ENCODE results near the gene CNIH2. TPM values are rescaled to one million over a fixed set of nuclear protein-coding genes. Genes with fewer than 3 reads are reported as not detected.

CNIH2 gene
- total and polyA plus RNA-seq, 8 donors = 0.81 to 5.2 (median 3.6) TPM

DNA sequence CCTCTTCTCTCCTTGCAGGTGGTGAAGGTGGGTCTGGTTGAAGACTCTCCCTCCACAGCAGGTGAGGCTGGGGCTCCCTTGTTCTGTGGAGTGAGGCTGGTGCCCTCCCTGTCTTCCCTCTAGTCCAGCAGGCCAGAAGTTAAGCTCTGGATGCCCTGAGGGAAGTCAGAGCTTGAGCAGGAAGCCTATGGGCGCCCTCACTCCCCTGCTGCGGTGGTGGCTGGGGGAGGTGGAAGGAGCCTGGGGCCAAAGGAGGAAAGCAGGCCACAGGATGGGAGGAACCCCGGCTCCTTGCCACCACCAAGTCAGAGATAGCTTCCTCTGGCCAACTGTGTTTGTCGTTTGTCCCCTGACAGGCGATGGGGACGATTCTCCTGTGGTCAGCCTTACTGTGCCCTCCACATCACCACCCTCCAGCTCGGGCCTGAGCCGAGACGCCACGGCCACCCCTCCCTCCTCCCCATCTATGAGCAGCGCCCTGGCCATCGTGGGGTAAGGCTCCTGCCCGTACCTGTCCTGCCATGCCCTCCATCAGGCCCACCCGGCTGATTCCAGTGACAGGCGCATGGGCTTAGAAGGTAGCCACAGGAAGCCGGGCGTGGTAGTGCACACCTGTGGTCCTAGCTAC, 39.1 kb upstream of the CNIH2 start:
- DNase-seq (no peak), ATAC-seq (no peak)
- no peaks in the 10 kb centered on the region for H3K27me3 ChIP-seq
- no peaks in the 10 kb centered on the region for H3K4me1 ChIP-seq
- peaks cover 0 to 97% of the 10 kb centered on the region in 2 donors for H3K36me3 ChIP-seq
- H3K4me3 ChIP-seq = no peak overlapping the region
- H3K9me3 ChIP-seq = no peaks in the 10 kb centered on the region
- no peak overlapping the region for H3K27ac ChIP-seq
- intact Hi-C loops (cut with DNase I) = no loop called here
- TF ChIP-seq, protein P1, sequence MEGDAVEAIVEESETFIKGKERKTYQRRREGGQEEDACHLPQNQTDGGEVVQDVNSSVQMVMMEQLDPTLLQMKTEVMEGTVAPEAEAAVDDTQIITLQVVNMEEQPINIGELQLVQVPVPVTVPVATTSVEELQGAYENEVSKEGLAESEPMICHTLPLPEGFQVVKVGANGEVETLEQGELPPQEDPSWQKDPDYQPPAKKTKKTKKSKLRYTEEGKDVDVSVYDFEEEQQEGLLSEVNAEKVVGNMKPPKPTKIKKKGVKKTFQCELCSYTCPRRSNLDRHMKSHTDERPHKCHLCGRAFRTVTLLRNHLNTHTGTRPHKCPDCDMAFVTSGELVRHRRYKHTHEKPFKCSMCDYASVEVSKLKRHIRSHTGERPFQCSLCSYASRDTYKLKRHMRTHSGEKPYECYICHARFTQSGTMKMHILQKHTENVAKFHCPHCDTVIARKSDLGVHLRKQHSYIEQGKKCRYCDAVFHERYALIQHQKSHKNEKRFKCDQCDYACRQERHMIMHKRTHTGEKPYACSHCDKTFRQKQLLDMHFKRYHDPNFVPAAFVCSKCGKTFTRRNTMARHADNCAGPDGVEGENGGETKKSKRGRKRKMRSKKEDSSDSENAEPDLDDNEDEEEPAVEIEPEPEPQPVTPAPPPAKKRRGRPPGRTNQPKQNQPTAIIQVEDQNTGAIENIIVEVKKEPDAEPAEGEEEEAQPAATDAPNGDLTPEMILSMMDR (IDR thresholded peaks at IDR 0.05) = no peak

DNA sequence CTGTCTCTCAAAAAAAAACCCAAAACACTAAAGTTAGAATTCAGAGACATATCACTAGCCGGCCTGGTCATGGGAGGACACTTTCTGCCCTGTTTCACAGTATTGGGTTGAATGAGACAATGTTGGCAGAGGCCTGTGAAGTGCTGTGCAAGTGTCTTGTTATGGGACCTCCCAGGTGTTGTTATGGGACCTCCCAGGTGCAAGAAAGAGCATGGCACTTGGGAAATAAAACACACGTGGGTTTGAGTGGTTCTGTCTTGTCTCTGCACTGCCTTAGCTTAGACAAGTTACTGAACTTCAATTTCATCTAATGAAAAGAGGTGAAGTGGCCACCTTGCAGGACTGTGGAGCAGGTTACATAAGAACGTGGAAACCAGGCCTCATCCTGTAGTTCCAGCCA, 38.5 kb upstream of the CNIH2 start:
- Histone ChIP-seq H3K4me1 (no peaks in the 10 kb centered on the region), H3K27me3 (no peaks in the 10 kb centered on the region), H3K9me3 (no peaks in the 10 kb centered on the region), H3K4me3 (no peak overlapping the region), H3K27ac (no peak overlapping the region), H3K36me3 (peaks cover 0 to 96% of the 10 kb centered on the region in 2 donors)
- TF ChIP-seq, protein P1 (IDR thresholded peaks at IDR 0.05) = no peak
- DNase-seq = no peak
- no peak for ATAC-seq
- intact Hi-C loops (cut with DNase I) = no loop called here

DNA sequence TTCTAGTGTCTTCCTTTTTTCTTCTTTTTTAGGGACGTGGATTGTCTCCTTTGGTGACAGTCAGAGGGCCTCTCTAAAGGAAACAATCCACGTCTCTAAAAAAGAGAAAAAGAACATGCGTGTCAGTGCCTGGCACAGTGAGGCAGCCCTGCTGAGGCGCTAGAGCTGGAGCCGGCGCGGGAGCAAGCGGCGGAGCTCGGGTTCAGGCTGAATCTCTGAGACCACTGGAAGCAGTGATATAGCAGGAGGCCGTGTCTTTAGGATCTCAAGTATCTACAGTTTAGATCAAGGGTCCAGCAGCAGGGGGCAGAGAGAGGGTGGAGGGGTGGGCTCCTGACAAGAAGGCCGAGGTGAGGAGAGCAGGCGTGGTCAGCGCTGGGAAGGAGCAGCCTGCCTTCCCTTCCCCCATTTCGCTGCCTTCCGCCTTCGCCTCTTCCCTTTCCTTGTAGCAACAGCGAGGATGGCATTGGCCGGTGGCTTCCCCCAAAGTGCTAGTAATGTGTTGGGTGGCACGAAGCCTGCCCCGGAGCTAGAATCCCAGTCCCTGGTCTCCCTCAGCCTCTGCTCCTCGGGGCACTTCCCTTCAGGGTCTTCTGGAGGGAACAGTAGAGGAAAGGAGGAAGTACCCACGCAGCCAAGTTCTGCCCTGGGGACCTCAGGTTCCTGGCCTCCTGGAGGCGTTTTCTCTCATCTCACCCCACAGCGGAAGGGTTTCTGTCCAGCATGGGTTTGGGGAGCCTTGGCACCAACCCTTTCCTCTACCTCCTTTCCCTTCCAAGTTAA, 37.8 kb upstream of the CNIH2 start:
- Histone ChIP-seq H3K4me1 (no peaks in the 10 kb centered on the region), H3K9me3 (no peaks in the 10 kb centered on the region), H3K4me3 (no peak overlapping the region), H3K27me3 (no peaks in the 10 kb centered on the region), H3K27ac (no peak overlapping the region), H3K36me3 (peaks cover 0 to 95% of the 10 kb centered on the region in 2 donors)
- no peak for DNase-seq
- TF ChIP-seq, protein P1 (IDR thresholded peaks at IDR 0.05) = no peak
- ATAC-seq = no peak
- intact Hi-C loops (cut with DNase I) = no loop called here

DNA sequence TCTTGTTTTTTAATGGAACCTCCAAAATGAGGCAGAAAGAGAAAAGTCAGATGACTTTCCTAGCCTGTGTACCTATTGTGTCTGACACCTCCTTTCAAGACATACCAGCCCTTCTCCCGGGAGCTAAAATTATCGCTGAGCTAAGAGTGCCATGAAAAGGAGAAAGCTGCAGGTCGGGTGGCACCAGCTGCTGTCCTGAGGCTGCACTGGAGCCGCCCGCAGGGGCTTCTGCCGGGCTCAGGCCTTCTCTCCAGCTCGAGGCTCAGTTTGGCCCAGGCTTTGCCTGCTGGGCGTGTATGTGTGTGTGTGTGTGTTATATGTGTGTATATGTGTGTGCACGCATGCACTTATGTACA, 37.2 kb upstream of the CNIH2 start:
- DNase-seq (no peak), ATAC-seq (no peak)
- intact Hi-C loops (cut with DNase I) = no loop called here
- Histone ChIP-seq H3K4me1 (no peaks in the 10 kb centered on the region), H3K27me3 (no peaks in the 10 kb centered on the region), H3K4me3 (no peak overlapping the region), H3K9me3 (no peaks in the 10 kb centered on the region), H3K36me3 (peaks cover 0 to 90% of the 10 kb centered on the region in 2 donors), H3K27ac (no peak overlapping the region)
- TF ChIP-seq, protein P1 (IDR thresholded peaks at IDR 0.05) = no peak

DNA sequence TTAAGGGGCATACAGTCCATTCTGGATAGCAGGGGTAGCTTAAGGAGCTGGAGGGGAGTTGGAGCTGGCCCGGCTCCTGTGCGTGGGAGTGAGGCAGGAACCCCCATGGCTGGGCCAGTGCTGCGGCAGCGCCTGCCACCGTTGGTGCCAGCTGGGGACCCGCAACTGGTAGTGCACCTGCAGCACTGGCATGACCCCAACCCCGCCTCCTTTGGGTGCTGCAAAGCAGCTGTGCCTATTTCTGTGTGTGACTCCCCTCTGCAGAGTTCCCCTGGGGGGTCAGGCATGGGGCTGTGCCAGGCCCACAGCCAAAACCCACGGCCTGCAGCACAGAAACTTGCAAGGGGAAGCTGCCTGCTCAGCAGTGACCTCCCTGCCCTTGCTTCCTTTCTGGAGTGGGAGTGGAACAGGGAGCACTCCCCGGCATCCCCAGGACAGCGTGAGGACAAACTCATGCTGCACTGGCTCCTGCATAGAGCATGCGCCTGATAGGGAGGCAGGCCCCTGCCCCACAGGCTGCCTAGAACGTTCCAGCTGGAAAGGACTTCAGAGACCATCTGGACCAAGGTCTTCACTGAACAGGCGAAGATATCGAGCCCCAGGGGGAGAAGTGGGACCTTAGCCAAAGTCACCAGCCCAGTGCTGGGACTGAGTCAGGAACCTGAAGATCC, 35.7 kb upstream of the CNIH2 start:
- Histone ChIP-seq H3K27ac (no peak overlapping the region), H3K36me3 (peaks cover 0 to 76% of the 10 kb centered on the region in 2 donors), H3K27me3 (no peaks in the 10 kb centered on the region), H3K4me1 (no peaks in the 10 kb centered on the region), H3K4me3 (no peak overlapping the region), H3K9me3 (no peaks in the 10 kb centered on the region)
- intact Hi-C loops (cut with DNase I) = no loop called here
- no peak for ATAC-seq
- TF ChIP-seq, protein P1 (IDR thresholded peaks at IDR 0.05) = no peak
- DNase-seq = no peak

All from left lung (tissue), 10 donors.